Sigmoid colon (tissue), 4 donors: ENCODE data around the gene KRTAP12-2.

ENCODE experiments used
- POLR2AphosphoS5 ChIP-seq, 4 donors: sonication (generic); formaldehyde crosslinking; IDR thresholded peaks; one replicate each; pipeline ENCODE4 v1.6.1; 2017; ENCODE audit warnings: antibody characterized with exemption in 4 of 4
- TF ChIP-seq, protein P1 (sequence below), 4 experiments: fragments of 450-650 bp in 3 of 4; fragments of 200-600 bp in 1 of 4; IDR thresholded peaks; one replicate each; pipeline ENCODE4 v1.5.1; 2016 to 2019; ENCODE audit warnings: antibody characterized with exemption in 4 of 4, mild to moderate bottlenecking in 3 of 4, moderate library complexity in 2 of 4

DNA sequence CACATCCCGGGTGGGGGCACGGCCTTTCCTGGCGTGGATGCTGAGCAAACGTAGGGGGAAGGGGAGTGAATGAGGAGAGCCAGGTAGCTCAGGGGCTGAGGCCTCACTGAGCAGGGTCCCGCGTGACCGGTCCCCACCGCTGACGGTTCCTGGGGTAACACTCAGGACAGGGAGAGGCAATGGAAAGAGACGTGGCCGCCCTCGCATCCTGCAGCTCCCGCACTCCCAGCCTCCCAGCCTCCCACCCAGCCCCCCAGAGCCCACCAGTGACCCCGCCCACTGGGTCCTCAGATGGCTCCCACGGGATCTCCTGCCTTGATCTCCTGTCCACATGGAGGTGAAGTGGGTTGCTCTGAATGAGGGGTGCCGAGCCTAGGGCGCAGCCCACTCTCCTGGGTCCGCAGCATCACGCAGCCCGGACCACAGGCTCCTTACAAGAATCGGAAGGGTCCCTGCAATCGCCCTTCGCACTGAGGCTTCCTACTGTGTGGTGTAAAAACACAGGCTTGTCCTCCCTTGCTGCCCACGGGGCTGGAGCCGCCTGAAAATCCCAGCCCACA, 42.2 kb upstream of the KRTAP12-2 start:
- TF ChIP-seq, protein P1, sequence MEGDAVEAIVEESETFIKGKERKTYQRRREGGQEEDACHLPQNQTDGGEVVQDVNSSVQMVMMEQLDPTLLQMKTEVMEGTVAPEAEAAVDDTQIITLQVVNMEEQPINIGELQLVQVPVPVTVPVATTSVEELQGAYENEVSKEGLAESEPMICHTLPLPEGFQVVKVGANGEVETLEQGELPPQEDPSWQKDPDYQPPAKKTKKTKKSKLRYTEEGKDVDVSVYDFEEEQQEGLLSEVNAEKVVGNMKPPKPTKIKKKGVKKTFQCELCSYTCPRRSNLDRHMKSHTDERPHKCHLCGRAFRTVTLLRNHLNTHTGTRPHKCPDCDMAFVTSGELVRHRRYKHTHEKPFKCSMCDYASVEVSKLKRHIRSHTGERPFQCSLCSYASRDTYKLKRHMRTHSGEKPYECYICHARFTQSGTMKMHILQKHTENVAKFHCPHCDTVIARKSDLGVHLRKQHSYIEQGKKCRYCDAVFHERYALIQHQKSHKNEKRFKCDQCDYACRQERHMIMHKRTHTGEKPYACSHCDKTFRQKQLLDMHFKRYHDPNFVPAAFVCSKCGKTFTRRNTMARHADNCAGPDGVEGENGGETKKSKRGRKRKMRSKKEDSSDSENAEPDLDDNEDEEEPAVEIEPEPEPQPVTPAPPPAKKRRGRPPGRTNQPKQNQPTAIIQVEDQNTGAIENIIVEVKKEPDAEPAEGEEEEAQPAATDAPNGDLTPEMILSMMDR (IDR thresholded peaks at IDR 0.05) = no peak
- TF ChIP-seq POLR2AphosphoS5 (IDR thresholded peaks at IDR 0.05) = no peak
